Neural cell (in vitro differentiated cells): ENCODE results near the gene PRR5L. TPM values are rescaled to one million over a fixed set of nuclear protein-coding genes. Genes with fewer than 3 reads are reported as not detected.

Experiments
- H2AFZ ChIP-seq: fragments of 200-600, 300-800 bp; sonication (generic), shearing (Covaris generic); 2 replicates; pipeline ENCODE4 v1.6.0; 2014; ENCODE audit warnings: low read depth, mild to moderate bottlenecking, antibody characterized with exemption, low read length, moderate library complexity
- H3F3A ChIP-seq: fragments of 200-600 bp; shearing (Covaris generic); 2 replicates; pipeline ENCODE4 v1.6.1; 2016; ENCODE audit warnings: mild to moderate bottlenecking, moderate library complexity, mixed read lengths, antibody characterized with exemption, low read length; ENCODE audit not compliant: insufficient read depth, poor library complexity, severe bottlenecking
- H3K27ac ChIP-seq: fragments of 200-600, 300-800 bp; sonication (generic), shearing (Covaris generic); 2 replicates; pipeline ENCODE4 v1.5.1; 2014; ENCODE audit warnings: mild to moderate bottlenecking, low read length, moderate library complexity
- H3K27me3 ChIP-seq: fragments of 300-800, 200-600 bp; sonication (generic), shearing (Covaris generic); 2 replicates; pipeline ENCODE4 v1.6.0; 2014; ENCODE audit warnings: mild to moderate bottlenecking, low read depth, low read length, moderate library complexity; ENCODE audit not compliant: insufficient read depth
- H3K36me3 ChIP-seq: fragments of 300-800, 200-600 bp; sonication (generic), shearing (Covaris generic); 2 replicates; pipeline ENCODE4 v1.5.1; 2014; ENCODE audit warnings: mild to moderate bottlenecking, antibody characterized with exemption, low read length, moderate library complexity; ENCODE audit not compliant: insufficient read depth
- H3K4me2 ChIP-seq: fragments of 300-800, 200-600 bp; sonication (generic), shearing (Covaris generic); 2 replicates; pipeline ENCODE4 v1.6.0; 2014; ENCODE audit warnings: mild to moderate bottlenecking, low read length
- H3K4me3 ChIP-seq: fragments of 300-800, 200-600 bp; sonication (generic), shearing (Covaris generic); 2 replicates; pipeline ENCODE4 v1.5.1; 2014; ENCODE audit warnings: mild to moderate bottlenecking, low read length, moderate library complexity
- H3K79me2 ChIP-seq: fragments of 200-600 bp; shearing (Covaris generic); replicated peaks from 2 replicates; pipeline ENCODE4 v1.6.0; 2014; ENCODE audit warnings: mild to moderate bottlenecking, low read length, moderate library complexity; ENCODE audit not compliant: insufficient read depth
- H3K9ac ChIP-seq: fragments of 300-800, 200-600 bp; sonication (generic), shearing (Covaris generic); 2 replicates; pipeline ENCODE4 v1.6.1; 2016; ENCODE audit warnings: mild to moderate bottlenecking, low read length, mixed read lengths
- H3K9me2 ChIP-seq: fragments of 200-600 bp; shearing (Covaris generic); 2 replicates; pipeline ENCODE4 v1.6.1; 2016; ENCODE audit warnings: mild to moderate bottlenecking, low read length, mixed read lengths; ENCODE audit not compliant: insufficient read depth
- H3K9me3 ChIP-seq: fragments of 200-600, 300-800 bp; sonication (generic), shearing (Covaris generic); 2 replicates; pipeline ENCODE4 v1.6.1; 2016; ENCODE audit warnings: mild to moderate bottlenecking, mixed run types, low read length, moderate library complexity, mixed read lengths
- H4K20me1 ChIP-seq: fragments of 200-600 bp; shearing (Covaris generic); 2 replicates; pipeline ENCODE4 v1.6.1; 2016; ENCODE audit warnings: mild to moderate bottlenecking, mixed run types; ENCODE audit not compliant: insufficient read depth
- EP300 ChIP-seq: fragments of 450-650 bp; conservative IDR thresholded peaks from 2 replicates; pipeline ENCODE4 v1.6.1; 2014; ENCODE audit warnings: antibody characterized with exemption, mild to moderate bottlenecking, moderate library complexity; ENCODE audit not compliant: poor library complexity, severe bottlenecking
- EZH2 ChIP-seq: fragments of 200-600, 300-800 bp; shearing (Covaris generic), sonication (generic); IDR thresholded peaks from 2 replicates; pipeline ENCODE4 v1.6.1; 2014; ENCODE audit warnings: antibody characterized with exemption, low read length, borderline replicate concordance, mild to moderate bottlenecking; ENCODE audit not compliant: insufficient read depth, poor library complexity, severe bottlenecking
- MXI1 ChIP-seq: fragments of 450-650 bp; conservative IDR thresholded peaks from 2 replicates; pipeline ENCODE4 v1.6.1; 2014; ENCODE audit warnings: antibody characterized with exemption, mild to moderate bottlenecking; ENCODE audit not compliant: poor library complexity, severe bottlenecking
- POLR2AphosphoS5 ChIP-seq: IDR thresholded peaks from 2 replicates; pipeline ENCODE4 v1.6.1; 2012
- RAD21 ChIP-seq: fragments of 450-650 bp; conservative IDR thresholded peaks from 2 replicates; pipeline ENCODE4 v1.6.1; 2014; ENCODE audit warnings: antibody characterized with exemption, mild to moderate bottlenecking, moderate library complexity
- SMC3 ChIP-seq: fragments of 450-650 bp; conservative IDR thresholded peaks from 2 replicates; pipeline ENCODE4 v1.6.1; 2014; ENCODE audit warnings: antibody characterized with exemption, mild to moderate bottlenecking, moderate library complexity; ENCODE audit not compliant: poor library complexity
- TAF1 ChIP-seq: IDR thresholded peaks from 2 replicates; pipeline ENCODE4 v1.6.1; 2012; ENCODE audit warnings: low read depth
- polyA plus RNA-seq: library from polyadenylated mRNA; depleted of rRNA; stranded (reverse); fragments of >200 nt; gene quantifications from 2 replicates; pipeline ENCODE4 v1.2.3, GENCODE V29; 2014
- TF ChIP-seq, protein P1 (sequence below): fragments of 450-650 bp; IDR thresholded peaks from 2 replicates; pipeline ENCODE4 v1.5.1; 2014; ENCODE audit warnings: antibody characterized with exemption, mild to moderate bottlenecking, moderate library complexity; ENCODE audit not compliant: poor library complexity, severe bottlenecking
- TF ChIP-seq, protein P2 (sequence below): IDR thresholded peaks from 2 replicates; pipeline ENCODE4 v1.6.1; 2012; ENCODE audit warnings: borderline replicate concordance

The PRR5L gene
- polyA plus RNA-seq, 1 donor from 2014 or later = 0.22 TPM

DNA sequence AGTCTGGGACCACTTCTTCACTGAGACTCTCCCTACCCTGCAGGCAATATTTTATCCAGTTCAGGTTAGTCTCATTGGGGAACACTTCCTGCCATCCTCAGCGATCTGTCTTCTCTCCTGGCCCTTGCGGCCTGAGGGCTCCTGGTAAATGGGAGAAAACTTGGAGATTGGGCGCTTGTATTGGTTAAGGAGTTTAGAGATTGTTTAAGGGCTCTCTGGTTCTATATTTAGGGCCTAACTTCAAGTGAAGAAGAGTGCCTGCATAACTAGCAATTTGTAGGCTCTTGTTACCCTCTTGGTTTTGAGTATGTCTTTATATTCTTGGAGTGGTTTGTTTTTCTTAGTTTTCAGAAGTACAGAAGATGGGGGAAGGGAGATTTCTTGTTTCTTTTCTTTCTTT is 141.3 kb downstream of the PRR5L start:
- Histone ChIP-seq H3K9ac (no peak overlapping the region), H3K36me3 (no peaks in the 10 kb centered on the region), H3K27me3 (no peaks in the 10 kb centered on the region), H3F3A (no peaks in the 10 kb centered on the region), H3K4me2 (no peak overlapping the region), H3K9me3 (no peaks in the 10 kb centered on the region), H4K20me1 (no peaks in the 10 kb centered on the region), H3K27ac (no peak overlapping the region), H3K4me3 (no peak overlapping the region), H3K79me2 (no peaks in the 10 kb centered on the region), H2AFZ (no peak overlapping the region), H3K9me2 (no peaks in the 10 kb centered on the region)
- TF ChIP-seq POLR2AphosphoS5 = no peak
- TF ChIP-seq RAD21 = no peak
- no peak for TF ChIP-seq EP300
- TF ChIP-seq, protein P1, sequence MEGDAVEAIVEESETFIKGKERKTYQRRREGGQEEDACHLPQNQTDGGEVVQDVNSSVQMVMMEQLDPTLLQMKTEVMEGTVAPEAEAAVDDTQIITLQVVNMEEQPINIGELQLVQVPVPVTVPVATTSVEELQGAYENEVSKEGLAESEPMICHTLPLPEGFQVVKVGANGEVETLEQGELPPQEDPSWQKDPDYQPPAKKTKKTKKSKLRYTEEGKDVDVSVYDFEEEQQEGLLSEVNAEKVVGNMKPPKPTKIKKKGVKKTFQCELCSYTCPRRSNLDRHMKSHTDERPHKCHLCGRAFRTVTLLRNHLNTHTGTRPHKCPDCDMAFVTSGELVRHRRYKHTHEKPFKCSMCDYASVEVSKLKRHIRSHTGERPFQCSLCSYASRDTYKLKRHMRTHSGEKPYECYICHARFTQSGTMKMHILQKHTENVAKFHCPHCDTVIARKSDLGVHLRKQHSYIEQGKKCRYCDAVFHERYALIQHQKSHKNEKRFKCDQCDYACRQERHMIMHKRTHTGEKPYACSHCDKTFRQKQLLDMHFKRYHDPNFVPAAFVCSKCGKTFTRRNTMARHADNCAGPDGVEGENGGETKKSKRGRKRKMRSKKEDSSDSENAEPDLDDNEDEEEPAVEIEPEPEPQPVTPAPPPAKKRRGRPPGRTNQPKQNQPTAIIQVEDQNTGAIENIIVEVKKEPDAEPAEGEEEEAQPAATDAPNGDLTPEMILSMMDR = no peak
- no peak for TF ChIP-seq SMC3
- TF ChIP-seq, protein P2, sequence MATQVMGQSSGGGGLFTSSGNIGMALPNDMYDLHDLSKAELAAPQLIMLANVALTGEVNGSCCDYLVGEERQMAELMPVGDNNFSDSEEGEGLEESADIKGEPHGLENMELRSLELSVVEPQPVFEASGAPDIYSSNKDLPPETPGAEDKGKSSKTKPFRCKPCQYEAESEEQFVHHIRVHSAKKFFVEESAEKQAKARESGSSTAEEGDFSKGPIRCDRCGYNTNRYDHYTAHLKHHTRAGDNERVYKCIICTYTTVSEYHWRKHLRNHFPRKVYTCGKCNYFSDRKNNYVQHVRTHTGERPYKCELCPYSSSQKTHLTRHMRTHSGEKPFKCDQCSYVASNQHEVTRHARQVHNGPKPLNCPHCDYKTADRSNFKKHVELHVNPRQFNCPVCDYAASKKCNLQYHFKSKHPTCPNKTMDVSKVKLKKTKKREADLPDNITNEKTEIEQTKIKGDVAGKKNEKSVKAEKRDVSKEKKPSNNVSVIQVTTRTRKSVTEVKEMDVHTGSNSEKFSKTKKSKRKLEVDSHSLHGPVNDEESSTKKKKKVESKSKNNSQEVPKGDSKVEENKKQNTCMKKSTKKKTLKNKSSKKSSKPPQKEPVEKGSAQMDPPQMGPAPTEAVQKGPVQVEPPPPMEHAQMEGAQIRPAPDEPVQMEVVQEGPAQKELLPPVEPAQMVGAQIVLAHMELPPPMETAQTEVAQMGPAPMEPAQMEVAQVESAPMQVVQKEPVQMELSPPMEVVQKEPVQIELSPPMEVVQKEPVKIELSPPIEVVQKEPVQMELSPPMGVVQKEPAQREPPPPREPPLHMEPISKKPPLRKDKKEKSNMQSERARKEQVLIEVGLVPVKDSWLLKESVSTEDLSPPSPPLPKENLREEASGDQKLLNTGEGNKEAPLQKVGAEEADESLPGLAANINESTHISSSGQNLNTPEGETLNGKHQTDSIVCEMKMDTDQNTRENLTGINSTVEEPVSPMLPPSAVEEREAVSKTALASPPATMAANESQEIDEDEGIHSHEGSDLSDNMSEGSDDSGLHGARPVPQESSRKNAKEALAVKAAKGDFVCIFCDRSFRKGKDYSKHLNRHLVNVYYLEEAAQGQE = no peak
- no peak for TF ChIP-seq TAF1
- TF ChIP-seq EZH2 = no peak

DNA sequence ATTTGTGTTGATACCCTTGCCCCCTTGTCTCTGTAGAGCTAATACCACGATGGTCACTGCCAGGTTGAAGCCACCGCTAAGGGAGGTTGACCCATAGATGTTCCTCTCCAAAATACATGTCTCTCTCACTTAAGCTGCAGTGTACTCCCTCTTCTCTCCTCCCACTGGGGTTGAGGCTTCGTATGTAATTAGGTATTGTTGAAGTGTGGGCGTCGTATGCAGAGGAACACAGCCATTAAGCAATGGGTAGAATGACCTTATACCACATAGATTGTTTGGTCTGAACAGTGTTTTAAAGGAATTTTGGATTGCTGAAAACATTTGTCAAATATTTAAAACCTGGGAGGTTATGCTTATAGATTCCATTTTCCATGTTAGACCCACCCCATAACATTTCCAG is 142.0 kb downstream of the PRR5L start:
- H3K4me2 ChIP-seq = no peak overlapping the region
- no peak overlapping the region for H3K9ac ChIP-seq
- no peaks in the 10 kb centered on the region for H3F3A ChIP-seq
- H3K79me2 ChIP-seq = no peaks in the 10 kb centered on the region
- no peaks in the 10 kb centered on the region for H3K9me3 ChIP-seq
- H3K27me3 ChIP-seq = no peaks in the 10 kb centered on the region
- TF ChIP-seq MXI1 (no peak), TAF1 (no peak), RAD21 (no peak)
- TF ChIP-seq, protein P1 = no peak
- TF ChIP-seq, protein P2 = no peak
- no peaks in the 10 kb centered on the region for H4K20me1 ChIP-seq
- no peaks in the 10 kb centered on the region for H3K36me3 ChIP-seq
- no peaks in the 10 kb centered on the region for H3K9me2 ChIP-seq
- no peak overlapping the region for H3K4me3 ChIP-seq
- H2AFZ ChIP-seq = no peak overlapping the region
- no peak overlapping the region for H3K27ac ChIP-seq
